NB4 (cell line): ENCODE results near the gene IRS1.

Source experiments
- CTCF ChIP-seq: IDR thresholded peaks from one replicate; pipeline ENCODE4 v1.5.1; 2012; ENCODE audit warnings: low read depth, low read length
- MAX ChIP-seq: IDR thresholded peaks from 2 replicates; pipeline ENCODE4 v1.6.1; 2011; ENCODE audit warnings: low read depth, low read length
- MYC ChIP-seq: IDR thresholded peaks from 2 replicates; pipeline ENCODE4 v1.6.1; 2011; ENCODE audit warnings: low read depth, low read length
- POLR2A ChIP-seq: IDR thresholded peaks from 2 replicates; pipeline ENCODE4 v1.6.1; 2011; ENCODE audit warnings: mild to moderate bottlenecking; ENCODE audit not compliant: insufficient read length; ENCODE audit errors: extremely low read depth

- TF ChIP-seq CTCF (no peak), MYC (no peak), POLR2A (no peak), MAX (no peak)
Observed at GRCh38 chr2:226813148-226813701, 13.6 kb upstream of the IRS1 start.
